ENCODE data around the gene FANCB.

Gene FANCB

GRCh38 chrX:14837155-14837554, 35.7 kb downstream of the FANCB start:
- no peak for DNase-seq (ENCODE audit: low read depth, low spot score)
- H3K27me3 ChIP-seq (ENCODE audit: insufficient read depth, insufficient read length): no peaks in the 10 kb centered on the region
- H3K4me3 ChIP-seq (ENCODE audit: insufficient read length, low read depth): no peak overlapping the region
- peaks cover 41% of the 10 kb centered on the region for H3K36me3 ChIP-seq (ENCODE audit: insufficient read depth, insufficient read length, low read length)
- H3K9ac ChIP-seq (ENCODE audit: insufficient read length, low read depth): no peak overlapping the region
- no peaks in the 10 kb centered on the region for H3K9me3 ChIP-seq (ENCODE audit: insufficient read depth, low read length)
- H3K4me1 ChIP-seq (ENCODE audit: insufficient read depth, insufficient read length): no peaks in the 10 kb centered on the region
- TF ChIP-seq ZNF274 (IDR thresholded peaks at IDR 0.05; ENCODE audit: low read depth, low read length) (no peak), SUZ12 (IDR thresholded peaks at IDR 0.05; ENCODE audit: extremely low read depth, insufficient read depth, insufficient read length) (no peak), YY1 (IDR thresholded peaks at IDR 0.05; ENCODE audit: insufficient read depth, insufficient read length) (no peak)

- Histone ChIP-seq H3K4me1 (ENCODE audit: insufficient read depth, insufficient read length) (no peaks in the 10 kb centered on the region), H3K9me3 (ENCODE audit: insufficient read depth, low read length) (no peaks in the 10 kb centered on the region), H3K4me3 (ENCODE audit: insufficient read length, low read depth) (no peak overlapping the region), H3K9ac (ENCODE audit: insufficient read length, low read depth) (no peak overlapping the region), H3K36me3 (ENCODE audit: insufficient read depth, insufficient read length, low read length) (peaks cover 25% of the 10 kb centered on the region), H3K27me3 (ENCODE audit: insufficient read depth, insufficient read length) (no peaks in the 10 kb centered on the region)
- TF ChIP-seq ZNF274 (IDR thresholded peaks at IDR 0.05; ENCODE audit: low read depth, low read length) (no peak), YY1 (IDR thresholded peaks at IDR 0.05; ENCODE audit: insufficient read depth, insufficient read length) (no peak), SUZ12 (IDR thresholded peaks at IDR 0.05; ENCODE audit: extremely low read depth, insufficient read depth, insufficient read length) (no peak)
- DNase-seq (ENCODE audit: low read depth, low spot score): no peak
These were observed 40.3 kb downstream of the FANCB start for GRCh38 chrX:14832586-14832985.

- no peak for DNase-seq (ENCODE audit: low read depth, low spot score)
- H3K9me3 ChIP-seq (ENCODE audit: insufficient read depth, low read length): no peaks in the 10 kb centered on the region
- no peak overlapping the region for H3K9ac ChIP-seq (ENCODE audit: insufficient read length, low read depth)
- H3K27me3 ChIP-seq (ENCODE audit: insufficient read depth, insufficient read length): no peaks in the 10 kb centered on the region
- no peaks in the 10 kb centered on the region for H3K4me1 ChIP-seq (ENCODE audit: insufficient read depth, insufficient read length)
- H3K4me3 ChIP-seq (ENCODE audit: insufficient read length, low read depth): no peak overlapping the region
- no peak for TF ChIP-seq ZNF274 (IDR thresholded peaks at IDR 0.05; ENCODE audit: low read depth, low read length)
- no peak for TF ChIP-seq SUZ12 (IDR thresholded peaks at IDR 0.05; ENCODE audit: extremely low read depth, insufficient read depth, insufficient read length)
- TF ChIP-seq YY1 (IDR thresholded peaks at IDR 0.05; ENCODE audit: insufficient read depth, insufficient read length): no peak
- H3K36me3 ChIP-seq (ENCODE audit: insufficient read depth, insufficient read length, low read length): peaks cover 24% of the 10 kb centered on the region
These were observed 40.7 kb downstream of the FANCB start for GRCh38 chrX:14832151-14832550.

- no peak overlapping the region for H3K9ac ChIP-seq (ENCODE audit: insufficient read length, low read depth)
- no peak overlapping the region for H3K4me3 ChIP-seq (ENCODE audit: insufficient read length, low read depth)
- DNase-seq (ENCODE audit: low read depth, low spot score): no peak
- peaks cover under 1% of the 10 kb centered on the region for H3K36me3 ChIP-seq (ENCODE audit: insufficient read depth, insufficient read length, low read length)
- no peaks in the 10 kb centered on the region for H3K9me3 ChIP-seq (ENCODE audit: insufficient read depth, low read length)
- no peak for TF ChIP-seq ZNF274 (IDR thresholded peaks at IDR 0.05; ENCODE audit: low read depth, low read length)
- TF ChIP-seq YY1 (IDR thresholded peaks at IDR 0.05; ENCODE audit: insufficient read depth, insufficient read length): no peak
- TF ChIP-seq SUZ12 (IDR thresholded peaks at IDR 0.05; ENCODE audit: extremely low read depth, insufficient read depth, insufficient read length): no peak
- no peaks in the 10 kb centered on the region for H3K27me3 ChIP-seq (ENCODE audit: insufficient read depth, insufficient read length)
- no peaks in the 10 kb centered on the region for H3K4me1 ChIP-seq (ENCODE audit: insufficient read depth, insufficient read length)
These were observed 43.2 kb downstream of the FANCB start for GRCh38 chrX:14829643-14830042.

GRCh38 chrX:14826319-14826718, 46.5 kb downstream of the FANCB start:
- H3K4me3 ChIP-seq (ENCODE audit: insufficient read length, low read depth): no peak overlapping the region
- TF ChIP-seq ZNF274 (IDR thresholded peaks at IDR 0.05; ENCODE audit: low read depth, low read length) (no peak), SUZ12 (IDR thresholded peaks at IDR 0.05; ENCODE audit: extremely low read depth, insufficient read depth, insufficient read length) (no peak), YY1 (IDR thresholded peaks at IDR 0.05; ENCODE audit: insufficient read depth, insufficient read length) (no peak)
- H3K27me3 ChIP-seq (ENCODE audit: insufficient read depth, insufficient read length): no peaks in the 10 kb centered on the region
- H3K9me3 ChIP-seq (ENCODE audit: insufficient read depth, low read length): no peaks in the 10 kb centered on the region
- no peaks in the 10 kb centered on the region for H3K4me1 ChIP-seq (ENCODE audit: insufficient read depth, insufficient read length)
- DNase-seq (ENCODE audit: low read depth, low spot score): no peak
- H3K36me3 ChIP-seq (ENCODE audit: insufficient read depth, insufficient read length, low read length): no peaks in the 10 kb centered on the region
- no peak overlapping the region for H3K9ac ChIP-seq (ENCODE audit: insufficient read length, low read depth)

- H3K27me3 ChIP-seq (ENCODE audit: insufficient read depth, insufficient read length): no peaks in the 10 kb centered on the region
- H3K9me3 ChIP-seq (ENCODE audit: insufficient read depth, low read length): no peaks in the 10 kb centered on the region
- H3K4me3 ChIP-seq (ENCODE audit: insufficient read length, low read depth): no peak overlapping the region
- H3K9ac ChIP-seq (ENCODE audit: insufficient read length, low read depth): no peak overlapping the region
- H3K4me1 ChIP-seq (ENCODE audit: insufficient read depth, insufficient read length): no peaks in the 10 kb centered on the region
- DNase-seq (ENCODE audit: low read depth, low spot score): no peak
- TF ChIP-seq ZNF274 (IDR thresholded peaks at IDR 0.05; ENCODE audit: low read depth, low read length) (no peak), YY1 (IDR thresholded peaks at IDR 0.05; ENCODE audit: insufficient read depth, insufficient read length) (no peak), SUZ12 (IDR thresholded peaks at IDR 0.05; ENCODE audit: extremely low read depth, insufficient read depth, insufficient read length) (no peak)
- H3K36me3 ChIP-seq (ENCODE audit: insufficient read depth, insufficient read length, low read length): no peaks in the 10 kb centered on the region
These were observed 47.0 kb downstream of the FANCB start for GRCh38 chrX:14825851-14826250.

- Histone ChIP-seq H3K36me3 (ENCODE audit: insufficient read depth, insufficient read length, low read length) (no peaks in the 10 kb centered on the region), H3K9me3 (ENCODE audit: insufficient read depth, low read length) (no peaks in the 10 kb centered on the region), H3K4me1 (ENCODE audit: insufficient read depth, insufficient read length) (no peaks in the 10 kb centered on the region), H3K4me3 (ENCODE audit: insufficient read length, low read depth) (no peak overlapping the region), H3K27me3 (ENCODE audit: insufficient read depth, insufficient read length) (no peaks in the 10 kb centered on the region), H3K9ac (ENCODE audit: insufficient read length, low read depth) (no peak overlapping the region)
- no peak for TF ChIP-seq ZNF274 (IDR thresholded peaks at IDR 0.05; ENCODE audit: low read depth, low read length)
- no peak for TF ChIP-seq YY1 (IDR thresholded peaks at IDR 0.05; ENCODE audit: insufficient read depth, insufficient read length)
- TF ChIP-seq SUZ12 (IDR thresholded peaks at IDR 0.05; ENCODE audit: extremely low read depth, insufficient read depth, insufficient read length): no peak
- no peak for DNase-seq (ENCODE audit: low read depth, low spot score)
These were observed 53.1 kb downstream of the FANCB start for GRCh38 chrX:14819769-14820168.

Measured in NT2/D1 (cell line).